HCT116 (cell line): ENCODE data around the gene SRP54.

ENCODE experiments used
- POLR2AphosphoS5 ChIP-seq: IDR thresholded peaks from 2 replicates; pipeline ENCODE4 v1.6.1; 2011; ENCODE audit warnings: mild to moderate bottlenecking, low read depth, low read length, moderate library complexity
- TF ChIP-seq, protein P1 (sequence below), 3 experiments: fragments of 200-600 bp in 1 of 3; sonication (generic) in 1 of 3; IDR thresholded peaks in 2 of 3; conservative IDR thresholded peaks in 1 of 3; 2 replicates each; pipeline ENCODE4 v1.5.1; 2012 to 2017; ENCODE audit warnings: low read depth in 2 of 3, low read length in 2 of 3, antibody characterized with exemption in 1 of 3, borderline replicate concordance in 1 of 3, control low read depth in 1 of 3, mild to moderate bottlenecking in 1 of 3, mixed read lengths in 1 of 3, mixed run types in 1 of 3, moderate library complexity in 1 of 3; ENCODE audit not compliant: insufficient read depth in 1 of 3

DNA sequence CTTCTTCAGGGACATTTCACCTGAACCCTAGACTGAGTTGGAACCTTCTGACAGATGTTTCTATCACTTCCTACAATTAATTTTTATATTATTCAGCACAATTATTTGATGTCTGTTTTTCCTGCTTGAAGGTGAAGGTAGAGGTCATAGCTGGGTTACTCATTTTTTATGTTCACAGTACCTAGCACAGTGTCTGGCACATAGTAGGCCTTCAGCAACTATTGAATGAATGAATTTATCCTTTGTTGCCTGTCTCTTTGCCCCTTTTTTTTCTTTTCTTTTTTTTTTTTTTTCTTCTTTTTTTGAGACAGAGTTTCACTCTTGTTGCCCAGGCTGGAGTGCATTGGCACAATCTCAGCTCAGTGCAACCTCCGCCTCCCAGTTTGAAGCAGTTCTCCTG is 33.8 kb downstream of the SRP54 start:
- no peak for TF ChIP-seq POLR2AphosphoS5
- TF ChIP-seq, protein P1, sequence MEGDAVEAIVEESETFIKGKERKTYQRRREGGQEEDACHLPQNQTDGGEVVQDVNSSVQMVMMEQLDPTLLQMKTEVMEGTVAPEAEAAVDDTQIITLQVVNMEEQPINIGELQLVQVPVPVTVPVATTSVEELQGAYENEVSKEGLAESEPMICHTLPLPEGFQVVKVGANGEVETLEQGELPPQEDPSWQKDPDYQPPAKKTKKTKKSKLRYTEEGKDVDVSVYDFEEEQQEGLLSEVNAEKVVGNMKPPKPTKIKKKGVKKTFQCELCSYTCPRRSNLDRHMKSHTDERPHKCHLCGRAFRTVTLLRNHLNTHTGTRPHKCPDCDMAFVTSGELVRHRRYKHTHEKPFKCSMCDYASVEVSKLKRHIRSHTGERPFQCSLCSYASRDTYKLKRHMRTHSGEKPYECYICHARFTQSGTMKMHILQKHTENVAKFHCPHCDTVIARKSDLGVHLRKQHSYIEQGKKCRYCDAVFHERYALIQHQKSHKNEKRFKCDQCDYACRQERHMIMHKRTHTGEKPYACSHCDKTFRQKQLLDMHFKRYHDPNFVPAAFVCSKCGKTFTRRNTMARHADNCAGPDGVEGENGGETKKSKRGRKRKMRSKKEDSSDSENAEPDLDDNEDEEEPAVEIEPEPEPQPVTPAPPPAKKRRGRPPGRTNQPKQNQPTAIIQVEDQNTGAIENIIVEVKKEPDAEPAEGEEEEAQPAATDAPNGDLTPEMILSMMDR (IDR thresholded peaks at IDR 0.05 in 2 of 3, conservative IDR thresholded peaks at IDR 0.05 in 1 of 3; ENCODE audit: borderline replicate concordance in 1 of 3, insufficient read depth in 1 of 3, low read depth in 2 of 3, low read length in 2 of 3): no peak
